ENCODE data around the gene GP1BA. TPM values are rescaled to one million over a fixed set of nuclear protein-coding genes. Genes with fewer than 3 reads are reported as not detected.

Gene GP1BA
- total RNA-seq, 4 donors from 2014 or later: not detected

- H3K4me3 ChIP-seq: peak overlapping the region; percentile 62 to 76
- H3K4me1 ChIP-seq: peaks cover 7 to 9% of the 10 kb centered on the region in 2 donors
- H3K27me3 ChIP-seq: no peaks in the 10 kb centered on the region
- peak; percentile 96 to 99 for DNase-seq
- H3K9me3 ChIP-seq: no peaks in the 10 kb centered on the region
- intact Hi-C loops (cut with DNase I; ENCODE audit: low total_unique reads): no loop called here
- H3K27ac ChIP-seq: peak overlapping the region; percentile 97 to 98
- no peaks in the 10 kb centered on the region for H3K36me3 ChIP-seq
- TF ChIP-seq CTCF (IDR thresholded peaks at IDR 0.05) (peak in 1 of 4 experiments; percentile 27), POLR2A (IDR thresholded peaks at IDR 0.05) (peak; percentile 5 to 36)
These were observed 34.9 kb downstream of the GP1BA start for GRCh38 chr17:4966844-4967538.

- peaks cover 7 to 9% of the 10 kb centered on the region in 2 donors for H3K4me1 ChIP-seq
- no peaks in the 10 kb centered on the region for H3K9me3 ChIP-seq
- no peaks in the 10 kb centered on the region for H3K27me3 ChIP-seq
- TF ChIP-seq CTCF (IDR thresholded peaks at IDR 0.05): peak in 2 of 4 experiments; percentile 24 to 33
- peak; percentile 53 to 87 for TF ChIP-seq POLR2A (IDR thresholded peaks at IDR 0.05)
- peak within 1 kb of the TSS; percentile 62 to 76 for H3K4me3 ChIP-seq
- intact Hi-C loops (cut with DNase I; ENCODE audit: low total_unique reads): no loop called here
- peak; percentile 93 to 97 for DNase-seq
- H3K27ac ChIP-seq: peak within 1 kb of the TSS; percentile 97 to 98
- H3K36me3 ChIP-seq: no peaks in the 10 kb centered on the region
These were observed 35.7 kb downstream of the GP1BA start, which contains the start of gene SPAG7 for GRCh38 chr17:4967539-4968485. TSS of gene SPAG7 (minus strand) at chr17:4967817. CDS start at chr17:4967804, 13 bp downstream.

GRCh38 chr17:4968486-4969046 is 36.5 kb downstream of the GP1BA start:
- H3K9me3 ChIP-seq: no peaks in the 10 kb centered on the region
- TF ChIP-seq POLR2A (IDR thresholded peaks at IDR 0.05): no peak
- H3K4me3 ChIP-seq: peak overlapping the region; percentile 59 to 76
- H3K4me1 ChIP-seq: peaks cover 7 to 9% of the 10 kb centered on the region in 2 donors
- H3K27ac ChIP-seq: peak overlapping the region; percentile 97 to 98
- H3K27me3 ChIP-seq: no peaks in the 10 kb centered on the region
- intact Hi-C loops (cut with DNase I; ENCODE audit: low total_unique reads): no loop called here
- no peaks in the 10 kb centered on the region for H3K36me3 ChIP-seq
- no peak for DNase-seq

- H3K36me3 ChIP-seq: no peaks in the 10 kb centered on the region
- H3K4me1 ChIP-seq: peaks cover 7 to 9% of the 10 kb centered on the region in 2 donors
- H3K27ac ChIP-seq: peak overlapping the region; percentile 97 to 98
- no peaks in the 10 kb centered on the region for H3K9me3 ChIP-seq
- peak overlapping the region; percentile 59 to 76 for H3K4me3 ChIP-seq
- intact Hi-C loops (cut with DNase I; ENCODE audit: low total_unique reads): no loop called here
- DNase-seq: peak; percentile 50 to 51
- TF ChIP-seq POLR2A (IDR thresholded peaks at IDR 0.05): no peak
- no peak for TF ChIP-seq CTCF (IDR thresholded peaks at IDR 0.05)
- no peaks in the 10 kb centered on the region for H3K27me3 ChIP-seq
These were observed 37.0 kb downstream of the GP1BA start for GRCh38 chr17:4969047-4969550.

GRCh38 chr17:4969551-4970173 is 37.6 kb downstream of the GP1BA start:
- TF ChIP-seq POLR2A (IDR thresholded peaks at IDR 0.05): no peak
- no peak for TF ChIP-seq CTCF (IDR thresholded peaks at IDR 0.05)
- Histone ChIP-seq H3K4me3 (no peak overlapping the region), H3K27ac (peak overlapping the region; percentile 97 to 98), H3K4me1 (peaks cover 7 to 9% of the 10 kb centered on the region in 2 donors), H3K36me3 (no peaks in the 10 kb centered on the region), H3K27me3 (no peaks in the 10 kb centered on the region), H3K9me3 (no peaks in the 10 kb centered on the region)
- DNase-seq: no peak
- intact Hi-C loops (cut with DNase I; ENCODE audit: low total_unique reads): no loop called here
